Omental fat pad (tissue), 4 donors: ENCODE data around the gene SFI1. TPM values are rescaled to one million over a fixed set of nuclear protein-coding genes. Genes with fewer than 3 reads are reported as not detected.
A peak's percentile ranks its signal among the peaks of the same experiment; 100 is the strongest.

Experiments
- ATAC-seq: fragments of 150-250 bp; one replicate; pipeline ENCODE4 v1.9.1; 2016; ENCODE audit warnings: mild to moderate bottlenecking, moderate library complexity; ENCODE audit not compliant: low FRiP score
- DNase-seq: peaks from one replicate; pipeline ENCODE4 v3.0.0-alpha.2; 2019; ENCODE audit warnings: low spot score
- CTCF ChIP-seq, 3 donors: fragments of 450-650 bp; IDR thresholded peaks; one replicate each; pipeline ENCODE4 v1.5.1; 2016 to 2017; ENCODE audit warnings: antibody characterized with exemption in 3 of 3, mild to moderate bottlenecking in 3 of 3, moderate library complexity in 2 of 3
- total RNA-seq, 4 donors: library from RNA; depleted of rRNA; stranded (reverse); fragments of >200 nt; gene quantifications; one replicate each; pipeline ENCODE4 v1.1.0, GENCODE V29; 2016

The SFI1 gene
- total RNA-seq, 4 donors from 2014 or later: 8.8 to 19.9 (median 18.8) TPM

- TF ChIP-seq CTCF (IDR thresholded peaks at IDR 0.05): no peak
- no peak for ATAC-seq
Observed at GRCh38 chr22:31486951-31487350, 9.4 kb upstream of the SFI1 start.

GRCh38 chr22:31488346-31488883 is 7.9 kb upstream of the SFI1 start:
- ATAC-seq (no peak), DNase-seq (no peak)
- TF ChIP-seq CTCF (IDR thresholded peaks at IDR 0.05): no peak

More at GRCh38 chr22:31486951-31487350, 9.4 kb upstream of the SFI1 start:
- DNase-seq: no peak

GRCh38 chr22:31488988-31489617 is 7.2 kb upstream of the SFI1 start:
- TF ChIP-seq CTCF (IDR thresholded peaks at IDR 0.05): no peak
- DNase-seq: no peak
- ATAC-seq: peak; percentile 58

- no peak for TF ChIP-seq CTCF (IDR thresholded peaks at IDR 0.05)
- DNase-seq (peak; percentile 55), ATAC-seq (peak; percentile 90)
Observed at GRCh38 chr22:31489632-31490495, 6.5 kb upstream of the SFI1 start, which contains the start of gene EIF4ENIF1. TSS of gene EIF4ENIF1 (minus strand) at chr22:31489842. CDS start at chr22:31488718, 1,124 bp downstream.

- DNase-seq: no peak
Observed at GRCh38 chr22:31490496-31490925, 5.8 kb upstream of the SFI1 start.

More at GRCh38 chr22:31490496-31490925, 5.8 kb upstream of the SFI1 start:
- no peak for TF ChIP-seq CTCF (IDR thresholded peaks at IDR 0.05)
- ATAC-seq: peak; percentile 63
